Measurements from ENCODE around the gene JOSD2.

- TF ChIP-seq CTCF (IDR thresholded peaks at IDR 0.05; ENCODE audit: extremely low read depth in 1 of 2, insufficient read depth in 1 of 2, low read depth in 1 of 2, low read length in 2 of 2) (no peak), MYC (IDR thresholded peaks at IDR 0.05; ENCODE audit: low read depth, low read length) (no peak), POLR2AphosphoS5 (IDR thresholded peaks at IDR 0.05; ENCODE audit: insufficient read depth, low read depth, low read length) (no peak), POLR2A (IDR thresholded peaks at IDR 0.05; ENCODE audit: low read depth, low read length) (no peak), MAX (IDR thresholded peaks at IDR 0.05; ENCODE audit: insufficient read depth, insufficient read length) (no peak), GATA2 (IDR thresholded peaks at IDR 0.05; ENCODE audit: insufficient read depth, insufficient read length, low read depth, low read length) (no peak), JUN (IDR thresholded peaks at IDR 0.05; ENCODE audit: borderline replicate concordance, insufficient read depth, insufficient read length, low read depth) (no peak)
Observed at GRCh38 chr19:50459638-50460037, 51.4 kb downstream of the JOSD2 start.

All from endothelial cell of umbilical vein (primary cell).